GM21367 (cell line): ENCODE results near the gene MFSD11.
"Not testable (repeated sequence)": the region's sequence is repeated elsewhere in the genome, so short reads cannot be mapped to it uniquely, and the experiment has no call there.

ENCODE experiments used
- ATAC-seq: cut with Tn5 transposase; IDR thresholded peaks from one replicate; pipeline ENCODE4 v1.9.1; 2021; ENCODE audit not compliant: unreplicated experiment

Gene MFSD11

GRCh38 chr17:76707985-76708807 is 29.7 kb upstream of the MFSD11 start:
- ATAC-seq: no peak

GRCh38 chr17:76709077-76709950 is 28.6 kb upstream of the MFSD11 start:
- ATAC-seq: no peak

GRCh38 chr17:76709951-76710862 is 27.7 kb upstream of the MFSD11 start:
- ATAC-seq: not testable (repeated sequence)

GRCh38 chr17:76710863-76711611 is 26.9 kb upstream of the MFSD11 start, which contains the start of gene MXRA7:
MXRA7 (minus strand) TSS chr17:76710965; CDS start chr17:76710946, 19 bp downstream.
- no peak for ATAC-seq

GRCh38 chr17:76712321-76712720 is 25.6 kb upstream of the MFSD11 start:
- ATAC-seq: not testable (repeated sequence)

- no peak for ATAC-seq
Measured at GRCh38 chr17:76713765-76714164, 24.2 kb upstream of the MFSD11 start.

GRCh38 chr17:76714336-76714735 is 23.6 kb upstream of the MFSD11 start:
- no peak for ATAC-seq

GRCh38 chr17:76714822-76715495 is 23.0 kb upstream of the MFSD11 start:
- no peak for ATAC-seq

- no peak for ATAC-seq
Measured at GRCh38 chr17:76715496-76715830, 22.5 kb upstream of the MFSD11 start.

- ATAC-seq: no peak
Measured at GRCh38 chr17:76716146-76716838, 21.6 kb upstream of the MFSD11 start.

GRCh38 chr17:76716839-76717215 is 21.1 kb upstream of the MFSD11 start:
- no peak for ATAC-seq

GRCh38 chr17:76718516-76718915 is 19.4 kb upstream of the MFSD11 start:
- no peak for ATAC-seq

- no peak for ATAC-seq
Measured at GRCh38 chr17:76720211-76720610, 17.7 kb upstream of the MFSD11 start.

GRCh38 chr17:76720941-76721340 is 17.0 kb upstream of the MFSD11 start:
- no peak for ATAC-seq

GRCh38 chr17:76721463-76721862 is 16.5 kb upstream of the MFSD11 start:
- ATAC-seq: no peak

GRCh38 chr17:76722279-76722678 is 15.6 kb upstream of the MFSD11 start:
- ATAC-seq: no peak

- not testable (repeated sequence) for ATAC-seq
Measured at GRCh38 chr17:76722977-76723376, 14.9 kb upstream of the MFSD11 start.

- no peak for ATAC-seq
Measured at GRCh38 chr17:76723812-76724211, 14.1 kb upstream of the MFSD11 start.

GRCh38 chr17:76725580-76726230 is 12.2 kb upstream of the MFSD11 start:
- peak; percentile 20 for ATAC-seq
